Stimulated activated CD8-positive, alpha-beta memory T cell treated with anti-CD3 and anti-CD28 coated beads, Interleukin-12 subunit alpha, Interleukin-12 subunit beta, amount 100 ng/mL, for 24 hours (primary cell): Measurements from ENCODE around the gene PSD.

Source experiments
- DNase-seq: peaks from one replicate; pipeline ENCODE4 v3.0.0-alpha.2; 2020; ENCODE audit errors: extremely low read depth

Gene PSD

GRCh38 chr10:102389894-102390293, 28.7 kb downstream of the PSD start:
- DNase-seq, result no peak

- DNase-seq, result no peak
These were observed 33.8 kb downstream of the PSD start for GRCh38 chr10:102384606-102385429.

GRCh38 chr10:102384053-102384452, 34.5 kb downstream of the PSD start:
- no peak for DNase-seq

GRCh38 chr10:102382871-102383270, 35.7 kb downstream of the PSD start:
- DNase-seq, result no peak

- DNase-seq, result no peak
These were observed 36.6 kb downstream of the PSD start for GRCh38 chr10:102381983-102382382.

GRCh38 chr10:102379383-102379782, 39.2 kb downstream of the PSD start:
- no peak for DNase-seq

- no peak for DNase-seq
These were observed 41.7 kb downstream of the PSD start for GRCh38 chr10:102376901-102377300.

- DNase-seq, result no peak
These were observed 42.7 kb downstream of the PSD start for GRCh38 chr10:102375867-102376266.

GRCh38 chr10:102375250-102375649, 43.3 kb downstream of the PSD start:
- no peak for DNase-seq

GRCh38 chr10:102371295-102371694, 47.3 kb downstream of the PSD start:
- DNase-seq, result no peak

- no peak for DNase-seq
These were observed 50.5 kb downstream of the PSD start for GRCh38 chr10:102368077-102368476.

GRCh38 chr10:102367441-102367840, 51.1 kb downstream of the PSD start:
- DNase-seq, result no peak

GRCh38 chr10:102358712-102359382, 59.7 kb downstream of the PSD start:
- no peak for DNase-seq

- no peak for DNase-seq
These were observed 64.1 kb downstream of the PSD start for GRCh38 chr10:102354451-102354850.
